HEK293 (cell line): ENCODE results near the gene CD300LB.

Experiments used
- CTCF ChIA-PET: fragments of 350-600 bp; formaldehyde crosslinking; extraction: SDS; loops from one replicate; lab custom pipeline; 2021; ENCODE audit warnings: antibody characterized with exemption; lab: Yijun Ruan, JAX
- POLR2A ChIA-PET: fragments of 300-600 bp; formaldehyde crosslinking; extraction: SDS; loops from one replicate; lab custom pipeline; 2020; ENCODE audit warnings: antibody characterized with exemption, inconsistent platforms; lab: Yijun Ruan, JAX
- H3K27ac ChIP-seq: fragments of 200-500 bp; sonication (Bioruptor generic); 2 replicates; pipeline ENCODE4 v1.5.1; 2014; ENCODE audit warnings: low read depth, low read length, control low read depth, inconsistent platforms; ENCODE audit errors: extremely low read depth
- H3K36me3 ChIP-seq, 2 experiments: fragments of 200-500 bp in 1 of 2; sonication (Bioruptor generic) in 1 of 2; 1 replicate in 1 of 2; 2 replicates in 1 of 2; pipeline ENCODE4 v1.5.1; 2014 to 2017; ENCODE audit warnings: inconsistent platforms in 2 of 2, low read length in 2 of 2; ENCODE audit not compliant: control insufficient read depth in 2 of 2, insufficient read depth in 1 of 2
- H3K4me1 ChIP-seq: fragments of 200-500 bp; sonication (Bioruptor generic); 2 replicates; pipeline ENCODE4 v1.5.1; 2014; ENCODE audit warnings: mild to moderate bottlenecking, low read length, inconsistent platforms; ENCODE audit not compliant: control insufficient read depth, insufficient read depth
- H3K4me3 ChIP-seq: 2 replicates; pipeline ENCODE4 v1.5.1; 2011; ENCODE audit warnings: low read depth, mild to moderate bottlenecking, control low read depth, low read length, moderate library complexity
- H3K9me3 ChIP-seq: fragments of 200-500 bp; sonication (Bioruptor generic); 2 replicates; pipeline ENCODE4 v1.5.1; 2014; ENCODE audit warnings: low read depth, low read length, inconsistent platforms; ENCODE audit not compliant: control insufficient read depth, insufficient read depth
- FEZF1 ChIP-seq: fragments of 450-650 bp; formaldehyde crosslinking; IDR thresholded peaks from 2 replicates; pipeline ENCODE4 v1.5.1; 2016; ENCODE audit warnings: missing biosample characterization, missing genetic modification characterization
- GLIS1 ChIP-seq: fragments of 450-650 bp; formaldehyde crosslinking; IDR thresholded peaks from 2 replicates; pipeline ENCODE4 v1.5.1; 2016; ENCODE audit warnings: missing biosample characterization, missing genetic modification characterization
- GLIS2 ChIP-seq: fragments of 450-650 bp; formaldehyde crosslinking; IDR thresholded peaks from 2 replicates; pipeline ENCODE4 v1.5.1; 2016; ENCODE audit warnings: missing biosample characterization, missing genetic modification characterization
- OSR2 ChIP-seq: fragments of 450-650 bp; formaldehyde crosslinking; IDR thresholded peaks from 2 replicates; pipeline ENCODE4 v1.5.1; 2016; ENCODE audit warnings: missing biosample characterization, missing genetic modification characterization
- SETDB1 ChIP-seq: IDR thresholded peaks from one replicate; pipeline ENCODE4 v1.6.1; 2017; ENCODE audit warnings: mild to moderate bottlenecking, low read length, moderate library complexity, mixed read lengths; ENCODE audit not compliant: insufficient read length
- ZEB2 ChIP-seq: fragments of 450-650 bp; formaldehyde crosslinking; IDR thresholded peaks from 2 replicates; pipeline ENCODE4 v1.5.1; 2016; ENCODE audit warnings: missing biosample characterization, missing genetic modification characterization
- ZNF146 ChIP-seq: fragments of 450-650 bp; formaldehyde crosslinking; IDR thresholded peaks from 2 replicates; pipeline ENCODE4 v1.5.1; 2016; ENCODE audit warnings: missing biosample characterization, missing genetic modification characterization
- ZNF157 ChIP-seq: fragments of 450-650 bp; formaldehyde crosslinking; IDR thresholded peaks from 2 replicates; pipeline ENCODE4 v1.5.1; 2016; ENCODE audit warnings: missing biosample characterization, missing genetic modification characterization
- ZNF335 ChIP-seq: fragments of 450-650 bp; formaldehyde crosslinking; conservative IDR thresholded peaks from 2 replicates; pipeline ENCODE4 v1.5.1; 2016; ENCODE audit warnings: missing biosample characterization, missing genetic modification characterization
- ZNF501 ChIP-seq: fragments of 450-650 bp; formaldehyde crosslinking; IDR thresholded peaks from 2 replicates; pipeline ENCODE4 v1.5.1; 2016; ENCODE audit warnings: missing biosample characterization, missing genetic modification characterization
- ZNF596 ChIP-seq: fragments of 450-650 bp; IDR thresholded peaks from 2 replicates; pipeline ENCODE4 v1.5.0; 2018; ENCODE audit warnings: missing biosample characterization, mild to moderate bottlenecking, missing genetic modification characterization, moderate library complexity
- ZNF701 ChIP-seq: fragments of 450-650 bp; formaldehyde crosslinking; IDR thresholded peaks from 2 replicates; pipeline ENCODE4 v1.5.1; 2016; ENCODE audit warnings: missing biosample characterization, missing genetic modification characterization
- ZSCAN30 ChIP-seq: fragments of 450-650 bp; IDR thresholded peaks from 2 replicates; pipeline ENCODE4 v1.5.1; 2018; ENCODE audit warnings: missing biosample characterization, mild to moderate bottlenecking, missing genetic modification characterization, moderate library complexity
- ZXDB ChIP-seq: fragments of 450-650 bp; formaldehyde crosslinking; IDR thresholded peaks from 2 replicates; pipeline ENCODE4 v1.5.1; 2016; ENCODE audit warnings: missing biosample characterization, missing genetic modification characterization
- TF ChIP-seq, protein P1 (sequence below): fragments of 450-650 bp; formaldehyde crosslinking; IDR thresholded peaks from 2 replicates; pipeline ENCODE4 v1.5.1; 2017; ENCODE audit warnings: missing biosample characterization, missing genetic modification characterization
- TF ChIP-seq, protein P2 (sequence below): fragments of 450-650 bp; formaldehyde crosslinking; IDR thresholded peaks from 2 replicates; pipeline ENCODE4 v1.5.1; 2016; ENCODE audit warnings: missing biosample characterization, missing genetic modification characterization
- TF ChIP-seq, protein P3 (sequence below): fragments of 450-650 bp; formaldehyde crosslinking; IDR thresholded peaks from 2 replicates; pipeline ENCODE4 v1.5.1; 2017; ENCODE audit warnings: missing biosample characterization, missing genetic modification characterization
- TF ChIP-seq, protein P4 (sequence below): fragments of 450-650 bp; formaldehyde crosslinking; IDR thresholded peaks from 2 replicates; pipeline ENCODE4 v1.5.1; 2016; ENCODE audit warnings: missing biosample characterization, missing genetic modification characterization, low read depth

CD300LB gene

DNA sequence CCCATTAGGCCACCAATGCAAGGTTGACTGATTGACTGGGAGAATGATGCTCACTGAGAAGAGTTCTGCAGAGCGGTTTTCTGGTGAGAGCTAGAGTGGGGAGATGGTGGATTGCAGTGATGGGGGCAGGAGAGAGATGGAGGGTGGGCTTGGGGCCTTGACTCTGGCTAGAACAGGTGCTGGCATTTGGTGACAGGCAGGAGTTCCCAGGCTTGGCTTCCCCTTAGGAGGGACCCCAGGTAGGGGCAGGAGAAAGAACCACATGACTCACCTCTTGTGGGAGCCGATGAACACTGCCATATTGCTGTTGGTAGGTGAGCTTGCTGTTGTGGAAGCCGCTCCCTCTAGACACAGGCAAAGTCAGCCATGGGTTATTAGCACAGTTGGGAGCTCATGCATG is 8.0 kb downstream of the CD300LB start:
- CTCF ChIA-PET = interaction anchor here (0.6 to 0.8 kb wide), 2 partner anchors 9 to 591 kb away, joined by 3 to 4 read pairs; no protein-coding TSS in a partner anchor
- no peaks in the 10 kb centered on the region for H3K9me3 ChIP-seq
- TF ChIP-seq ZNF501 (tag by site-specific recombination) (no peak), GLIS2 (tag by site-specific recombination) (no peak), ZEB2 (tag by site-specific recombination) (no peak), FEZF1 (tag by site-specific recombination) (no peak), ZNF335 (no peak), ZXDB (no peak), SETDB1 (no peak), OSR2 (tag by site-specific recombination) (no peak), ZNF596 (tag by site-specific recombination) (no peak), ZNF701 (no peak)
- TF ChIP-seq, protein P1, sequence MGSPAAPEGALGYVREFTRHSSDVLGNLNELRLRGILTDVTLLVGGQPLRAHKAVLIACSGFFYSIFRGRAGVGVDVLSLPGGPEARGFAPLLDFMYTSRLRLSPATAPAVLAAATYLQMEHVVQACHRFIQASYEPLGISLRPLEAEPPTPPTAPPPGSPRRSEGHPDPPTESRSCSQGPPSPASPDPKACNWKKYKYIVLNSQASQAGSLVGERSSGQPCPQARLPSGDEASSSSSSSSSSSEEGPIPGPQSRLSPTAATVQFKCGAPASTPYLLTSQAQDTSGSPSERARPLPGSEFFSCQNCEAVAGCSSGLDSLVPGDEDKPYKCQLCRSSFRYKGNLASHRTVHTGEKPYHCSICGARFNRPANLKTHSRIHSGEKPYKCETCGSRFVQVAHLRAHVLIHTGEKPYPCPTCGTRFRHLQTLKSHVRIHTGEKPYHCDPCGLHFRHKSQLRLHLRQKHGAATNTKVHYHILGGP (tag by site-specific recombination) = no peak
- TF ChIP-seq, protein P2, sequence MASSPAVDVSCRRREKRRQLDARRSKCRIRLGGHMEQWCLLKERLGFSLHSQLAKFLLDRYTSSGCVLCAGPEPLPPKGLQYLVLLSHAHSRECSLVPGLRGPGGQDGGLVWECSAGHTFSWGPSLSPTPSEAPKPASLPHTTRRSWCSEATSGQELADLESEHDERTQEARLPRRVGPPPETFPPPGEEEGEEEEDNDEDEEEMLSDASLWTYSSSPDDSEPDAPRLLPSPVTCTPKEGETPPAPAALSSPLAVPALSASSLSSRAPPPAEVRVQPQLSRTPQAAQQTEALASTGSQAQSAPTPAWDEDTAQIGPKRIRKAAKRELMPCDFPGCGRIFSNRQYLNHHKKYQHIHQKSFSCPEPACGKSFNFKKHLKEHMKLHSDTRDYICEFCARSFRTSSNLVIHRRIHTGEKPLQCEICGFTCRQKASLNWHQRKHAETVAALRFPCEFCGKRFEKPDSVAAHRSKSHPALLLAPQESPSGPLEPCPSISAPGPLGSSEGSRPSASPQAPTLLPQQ (tag by site-specific recombination) = no peak
- TF ChIP-seq, protein P3, sequence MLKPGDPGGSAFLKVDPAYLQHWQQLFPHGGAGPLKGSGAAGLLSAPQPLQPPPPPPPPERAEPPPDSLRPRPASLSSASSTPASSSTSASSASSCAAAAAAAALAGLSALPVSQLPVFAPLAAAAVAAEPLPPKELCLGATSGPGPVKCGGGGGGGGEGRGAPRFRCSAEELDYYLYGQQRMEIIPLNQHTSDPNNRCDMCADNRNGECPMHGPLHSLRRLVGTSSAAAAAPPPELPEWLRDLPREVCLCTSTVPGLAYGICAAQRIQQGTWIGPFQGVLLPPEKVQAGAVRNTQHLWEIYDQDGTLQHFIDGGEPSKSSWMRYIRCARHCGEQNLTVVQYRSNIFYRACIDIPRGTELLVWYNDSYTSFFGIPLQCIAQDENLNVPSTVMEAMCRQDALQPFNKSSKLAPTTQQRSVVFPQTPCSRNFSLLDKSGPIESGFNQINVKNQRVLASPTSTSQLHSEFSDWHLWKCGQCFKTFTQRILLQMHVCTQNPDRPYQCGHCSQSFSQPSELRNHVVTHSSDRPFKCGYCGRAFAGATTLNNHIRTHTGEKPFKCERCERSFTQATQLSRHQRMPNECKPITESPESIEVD (tag by site-specific recombination) = no peak
- TF ChIP-seq, all 188 proteins: peak for 0
- H3K27ac ChIP-seq = no peak overlapping the region
- H3K4me1 ChIP-seq = no peaks in the 10 kb centered on the region
- POLR2A ChIA-PET = no interaction called here
- no peaks in the 10 kb centered on the region for H3K36me3 ChIP-seq
- no peak overlapping the region for H3K4me3 ChIP-seq

DNA sequence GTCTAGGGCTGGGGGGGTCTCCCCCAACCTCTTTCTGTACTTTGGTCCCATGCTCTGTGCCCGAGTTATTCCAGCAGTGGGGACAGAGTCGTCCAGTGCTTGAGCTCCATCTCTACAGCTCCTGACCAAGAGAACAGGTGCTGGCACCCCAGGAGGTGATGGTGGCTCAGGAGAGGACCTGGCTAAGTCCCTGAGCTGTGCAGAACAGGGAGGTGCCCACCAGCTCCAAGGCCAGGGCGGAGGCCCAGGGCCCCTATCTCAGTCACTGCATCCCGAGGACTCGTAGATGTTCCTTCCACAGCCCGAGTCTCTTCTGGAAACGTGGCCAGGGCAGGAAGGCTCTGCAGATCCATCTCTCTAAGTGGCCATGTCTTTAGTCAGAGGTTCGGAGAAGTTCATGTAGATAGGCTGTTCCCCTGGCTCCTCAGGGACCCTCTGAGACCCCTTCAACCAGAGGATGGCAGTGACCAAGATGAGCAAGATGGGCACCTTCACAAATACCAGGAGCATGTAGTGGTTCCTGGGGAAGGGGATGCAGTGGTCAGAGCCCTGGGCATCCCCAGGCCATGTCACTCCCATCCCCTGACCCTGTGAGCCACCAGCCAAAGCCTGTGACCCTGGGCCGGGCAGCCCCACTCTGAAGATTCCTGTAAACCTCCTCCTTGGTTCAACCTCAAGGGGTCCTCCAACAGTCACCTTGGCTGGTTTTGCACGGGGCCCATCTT is 8.7 kb downstream of the CD300LB start:
- TF ChIP-seq ZSCAN30 (tag by site-specific recombination) (no peak), GLIS1 (no peak), ZNF146 (tag by site-specific recombination) (no peak), ZNF157 (tag by site-specific recombination) (no peak)
- TF ChIP-seq, protein P4, sequence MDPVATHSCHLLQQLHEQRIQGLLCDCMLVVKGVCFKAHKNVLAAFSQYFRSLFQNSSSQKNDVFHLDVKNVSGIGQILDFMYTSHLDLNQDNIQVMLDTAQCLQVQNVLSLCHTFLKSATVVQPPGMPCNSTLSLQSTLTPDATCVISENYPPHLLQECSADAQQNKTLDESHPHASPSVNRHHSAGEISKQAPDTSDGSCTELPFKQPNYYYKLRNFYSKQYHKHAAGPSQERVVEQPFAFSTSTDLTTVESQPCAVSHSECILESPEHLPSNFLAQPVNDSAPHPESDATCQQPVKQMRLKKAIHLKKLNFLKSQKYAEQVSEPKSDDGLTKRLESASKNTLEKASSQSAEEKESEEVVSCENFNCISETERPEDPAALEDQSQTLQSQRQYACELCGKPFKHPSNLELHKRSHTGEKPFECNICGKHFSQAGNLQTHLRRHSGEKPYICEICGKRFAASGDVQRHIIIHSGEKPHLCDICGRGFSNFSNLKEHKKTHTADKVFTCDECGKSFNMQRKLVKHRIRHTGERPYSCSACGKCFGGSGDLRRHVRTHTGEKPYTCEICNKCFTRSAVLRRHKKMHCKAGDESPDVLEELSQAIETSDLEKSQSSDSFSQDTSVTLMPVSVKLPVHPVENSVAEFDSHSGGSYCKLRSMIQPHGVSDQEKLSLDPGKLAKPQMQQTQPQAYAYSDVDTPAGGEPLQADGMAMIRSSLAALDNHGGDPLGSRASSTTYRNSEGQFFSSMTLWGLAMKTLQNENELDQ = no peak
- no peaks in the 10 kb centered on the region for H3K9me3 ChIP-seq
- H3K4me3 ChIP-seq = no peak overlapping the region
- H3K4me1 ChIP-seq = no peaks in the 10 kb centered on the region
- H3K36me3 ChIP-seq = no peaks in the 10 kb centered on the region
- ChIA-PET CTCF (interaction anchor here (0.8 kb wide), 2 partner anchors 10 to 155 kb away, joined by 3 to 4 read pairs; no protein-coding TSS in a partner anchor), POLR2A (no interaction called here)
- no peak overlapping the region for H3K27ac ChIP-seq
